Liver (tissue), 9 donors: ENCODE data around the gene ARHGAP1. TPM values are rescaled to one million over a fixed set of nuclear protein-coding genes. Genes with fewer than 3 reads are reported as not detected.

Experiments used
- DNase-seq: peaks from one replicate; pipeline ENCODE4 v3.0.0-alpha.2; 2017; ENCODE audit warnings: low spot score
- H3K27ac ChIP-seq, 2 donors: one replicate each; pipeline ENCODE4 v1.7.0; 2013; ENCODE audit warnings: inconsistent platforms in 2 of 2, low read length in 2 of 2, control low read depth in 1 of 2, low read depth in 1 of 2, mild to moderate bottlenecking in 1 of 2
- H3K27me3 ChIP-seq, 4 donors: one replicate each; pipeline versions ENCODE4 v1.6.1 to v1.7.0; 2013; ENCODE audit warnings: low read length in 3 of 4, inconsistent platforms in 1 of 4, mild to moderate bottlenecking in 1 of 4, moderate library complexity in 1 of 4; ENCODE audit not compliant: control insufficient read depth in 4 of 4, insufficient read depth in 4 of 4
- H3K36me3 ChIP-seq, 4 donors: one replicate each; pipeline versions ENCODE4 v1.6.1 to v1.7.0; 2013; ENCODE audit warnings: low read length in 3 of 4, mild to moderate bottlenecking in 3 of 4, low read depth in 1 of 4, moderate library complexity in 1 of 4; ENCODE audit not compliant: control insufficient read depth in 4 of 4, insufficient read depth in 3 of 4
- H3K4me1 ChIP-seq, 4 donors: one replicate each; pipeline versions ENCODE4 v1.6.1 to v1.7.0; 2013; ENCODE audit warnings: low read length in 3 of 4, mild to moderate bottlenecking in 3 of 4, moderate library complexity in 1 of 4; ENCODE audit not compliant: control insufficient read depth in 4 of 4, insufficient read depth in 4 of 4
- H3K4me3 ChIP-seq, 3 donors: one replicate each; pipeline versions ENCODE4 v1.6.1 to v1.7.0; 2013; ENCODE audit warnings: low read length in 3 of 3, control low read depth in 1 of 3, low read depth in 1 of 3, mild to moderate bottlenecking in 1 of 3
- H3K9ac ChIP-seq, 2 donors: one replicate each; pipeline ENCODE4 v1.7.0; 2013; ENCODE audit warnings: low read length in 2 of 2, mild to moderate bottlenecking in 2 of 2, moderate library complexity in 2 of 2, control low read depth in 1 of 2, low read depth in 1 of 2
- H3K9me3 ChIP-seq, 4 donors: one replicate each; pipeline versions ENCODE4 v1.6.1 to v1.7.0; 2013; ENCODE audit warnings: low read length in 3 of 4; ENCODE audit not compliant: control insufficient read depth in 4 of 4
- ATF3 ChIP-seq: IDR thresholded peaks from 2 replicates; pipeline ENCODE4 v1.6.1; 2016; ENCODE audit warnings: antibody characterized with exemption
- EGR1 ChIP-seq, 2 donors: IDR thresholded peaks; 2 replicates each; pipeline ENCODE4 v1.6.1; 2016 to 2018; ENCODE audit warnings: antibody characterized with exemption in 2 of 2, low read depth in 2 of 2
- FOXA1 ChIP-seq: IDR thresholded peaks from 2 replicates; pipeline ENCODE4 v1.6.1; 2016; ENCODE audit warnings: antibody characterized with exemption
- FOXA2 ChIP-seq: IDR thresholded peaks from 2 replicates; pipeline ENCODE4 v1.6.1; 2016; ENCODE audit warnings: antibody characterized with exemption
- GABPA ChIP-seq, 2 donors: IDR thresholded peaks in 1 of 2; conservative IDR thresholded peaks in 1 of 2; 2 replicates each; pipeline ENCODE4 v1.6.1; 2016; ENCODE audit warnings: antibody characterized with exemption in 2 of 2, mild to moderate bottlenecking in 1 of 2, moderate library complexity in 1 of 2
- HNF4A ChIP-seq, 2 donors: conservative IDR thresholded peaks; 2 replicates each; pipeline ENCODE4 v1.6.1; 2016; ENCODE audit warnings: antibody characterized with exemption in 2 of 2, mild to moderate bottlenecking in 2 of 2
- MAX ChIP-seq: IDR thresholded peaks from 2 replicates; pipeline ENCODE4 v1.6.1; 2016; ENCODE audit warnings: antibody characterized with exemption
- NR2F2 ChIP-seq: IDR thresholded peaks from 2 replicates; pipeline ENCODE4 v1.6.1; 2016; ENCODE audit warnings: antibody characterized with exemption
- RAD21 ChIP-seq, 2 donors: IDR thresholded peaks; 2 replicates each; pipeline ENCODE4 v1.6.1; 2016; ENCODE audit warnings: antibody characterized with exemption in 2 of 2, mild to moderate bottlenecking in 2 of 2
- REST ChIP-seq: IDR thresholded peaks from 2 replicates; pipeline ENCODE4 v1.6.1; 2016; ENCODE audit warnings: antibody characterized with exemption, mild to moderate bottlenecking
- SP1 ChIP-seq: IDR thresholded peaks from 2 replicates; pipeline ENCODE4 v1.6.1; 2018; ENCODE audit warnings: antibody characterized with exemption, mild to moderate bottlenecking
- TAF1 ChIP-seq: conservative IDR thresholded peaks from 2 replicates; pipeline ENCODE4 v1.6.1; 2016; ENCODE audit warnings: antibody characterized with exemption, mild to moderate bottlenecking
- YY1 ChIP-seq: IDR thresholded peaks from 2 replicates; pipeline ENCODE4 v1.6.1; 2016; ENCODE audit warnings: antibody characterized with exemption, mild to moderate bottlenecking
- ZBTB33 ChIP-seq: IDR thresholded peaks from 2 replicates; pipeline ENCODE4 v1.6.1; 2016; ENCODE audit warnings: antibody characterized with exemption
- WGBS: extraction: QIAGEN DNeasy Blood & Tissue Kit; methylation state at CpG from one replicate; pipeline ENCODE4 v1.1.7; 2013; 5-methylcytosine and 5-hydroxymethylcytosine counted together
- polyA plus RNA-seq, 2 donors: library from polyadenylated mRNA; stranded (reverse) in 1 of 2; unstranded in 1 of 2; fragments of 200-250 nt in 1 of 2; fragments of >200 nt in 1 of 2; fragmentation: Nextera tagmentation in 1 of 2; extraction: Ambion mirVana in 1 of 2; gene quantifications; one replicate each; pipeline versions ENCODE4 v1.2.1 to v1.2.3, GENCODE V29; 2013 to 2015
- total RNA-seq, 2 donors: library from RNA; depleted of rRNA; stranded (reverse); fragments of >200 nt; gene quantifications; one replicate each; pipeline ENCODE4 v1.2.3, GENCODE V29; 2014
- donor health status: healthy.
- donor health status: healthy.
- donor health status: healthy.
- donor health status: healthy.
- donor health status: healthy.

Gene ARHGAP1
- total and polyA plus RNA-seq, 4 donors: 10.9 to 21.9 (median 20.1) TPM

GRCh38 chr11:46668480-46669085 lies 31.8 kb downstream of the ARHGAP1 start:
- Histone ChIP-seq H3K9me3 (no peaks in the 10 kb centered on the region), H3K36me3 (peaks cover 22 to 80% (median 66%) of the 10 kb centered on the region in 4 donors), H3K4me1 (peaks cover 0 to 5% (median 1%) of the 10 kb centered on the region in 4 donors), H3K9ac (no peak overlapping the region), H3K27me3 (no peaks in the 10 kb centered on the region), H3K4me3 (no peak overlapping the region), H3K27ac (no peak overlapping the region)
- no peak for DNase-seq
- TF ChIP-seq GABPA (IDR thresholded peaks at IDR 0.05 in 1 of 2, conservative IDR thresholded peaks at IDR 0.05 in 1 of 2) (no peak), TAF1 (no peak), FOXA2 (no peak)
- 94% methylated on average over 12 of the region's 12 CpGs for WGBS

GRCh38 chr11:46667043-46667481 lies 33.4 kb downstream of the ARHGAP1 start:
- TF ChIP-seq FOXA1 (no peak), REST (no peak), SP1 (no peak), ZBTB33 (no peak), NR2F2 (no peak), GABPA (IDR thresholded peaks at IDR 0.05 in 1 of 2, conservative IDR thresholded peaks at IDR 0.05 in 1 of 2) (no peak), ATF3 (no peak)
- Histone ChIP-seq H3K4me1 (peaks cover 0 to 2% (median 0%) of the 10 kb centered on the region in 4 donors), H3K27ac (no peak overlapping the region), H3K9me3 (no peaks in the 10 kb centered on the region), H3K36me3 (peaks cover 20 to 79% (median 64%) of the 10 kb centered on the region in 4 donors), H3K9ac (no peak overlapping the region), H3K4me3 (no peak overlapping the region), H3K27me3 (no peaks in the 10 kb centered on the region)
- WGBS: 80% methylated on average over 2 of the region's 2 CpGs
- DNase-seq: no peak

- H3K4me3 ChIP-seq: no peak overlapping the region
- no peak for TF ChIP-seq RAD21 (IDR thresholded peaks at IDR 0.05)
- TF ChIP-seq FOXA1: no peak
- TF ChIP-seq SP1: no peak
- TF ChIP-seq ATF3: no peak
- TF ChIP-seq ZBTB33: no peak
- no peak for TF ChIP-seq HNF4A (conservative IDR thresholded peaks at IDR 0.05)
- no peak for TF ChIP-seq REST
- no peak for TF ChIP-seq YY1
- no peak for TF ChIP-seq MAX
- TF ChIP-seq FOXA2: no peak
- TF ChIP-seq EGR1 (IDR thresholded peaks at IDR 0.05; ENCODE audit: low read depth in 2 of 2): no peak
- TF ChIP-seq GABPA (IDR thresholded peaks at IDR 0.05 in 1 of 2, conservative IDR thresholded peaks at IDR 0.05 in 1 of 2): no peak
- 79% methylated on average over 5 of the region's 5 CpGs for WGBS
- H3K27ac ChIP-seq: no peak overlapping the region
- no peak for DNase-seq
- no peak overlapping the region for H3K9ac ChIP-seq
- H3K36me3 ChIP-seq: peaks cover 18 to 79% (median 67%) of the 10 kb centered on the region in 4 donors
- H3K4me1 ChIP-seq: peaks cover 0 to 2% (median 0%) of the 10 kb centered on the region in 4 donors
- H3K27me3 ChIP-seq: no peaks in the 10 kb centered on the region
- no peaks in the 10 kb centered on the region for H3K9me3 ChIP-seq
These were observed 33.9 kb downstream of the ARHGAP1 start for GRCh38 chr11:46666516-46666915.
